HCT116 (cell line): Measurements from ENCODE around the gene ZNF438. TPM values are rescaled to one million over a fixed set of nuclear protein-coding genes. Genes with fewer than 3 reads are reported as not detected.

Experiments
- ATAC-seq: fragments of 200-7000 bp; cut with Tn5 transposase; 2 replicates; pipeline ENCODE4 v1.9.1; 2020; ENCODE audit warnings: mild to moderate bottlenecking, moderate library complexity
- BruUV-seq: library from RNA; stranded (reverse); fragments of 400-500 nt; replicated peaks from 2 replicates; lab custom pipeline; 2021; lab: Mats Ljungman, UMichigan
- CTCF ChIA-PET: fragments of 300-600 bp; sonication (Branson Sonifier 250); formaldehyde crosslinking; loops from one replicate; lab custom pipeline; 2021; ENCODE audit warnings: antibody characterized with exemption; lab: Charles Lee
- POLR2A ChIA-PET: fragments of 300-600, 350-600 bp; sonication (Branson Sonifier 250); formaldehyde crosslinking; loops from one replicate; lab custom pipeline; 2021; ENCODE audit warnings: antibody characterized with exemption; lab: Charles Lee
- RAD21 ChIA-PET, 2 experiments: fragments of 300-600 bp; sonication (Branson Sonifier 250); formaldehyde crosslinking; loops; one replicate each; lab custom pipeline; 2023; ENCODE audit warnings: low total read pairs in 2 of 2; ENCODE audit not compliant: uncharacterized antibody in 2 of 2, unreplicated experiment in 2 of 2, low non-redundant PET in 1 of 2; lab: Charles Lee
- DNase-seq: peaks from one replicate; pipeline ENCODE4 v3.0.0-alpha.2; 2010; ENCODE audit warnings: low read depth, low spot score
- H2AFZ ChIP-seq: fragments of 200-600 bp; shearing (Covaris generic), sonication (generic); 2 replicates; pipeline ENCODE4 v1.6.1; 2017; ENCODE audit warnings: low read depth, mixed run types, mixed read lengths, antibody characterized with exemption, low read length; ENCODE audit not compliant: poor library complexity, severe bottlenecking
- H3K27ac ChIP-seq: 2 replicates; pipeline ENCODE4 v1.5.1; 2012; ENCODE audit warnings: low read depth, low read length
- H3K27me3 ChIP-seq: fragments of 200-600 bp; sonication (generic); 2 replicates; pipeline ENCODE4 v1.6.1; 2016; ENCODE audit warnings: mixed run types, low read length, mixed read lengths; ENCODE audit not compliant: insufficient read depth
- H3K36me3 ChIP-seq, 2 experiments: fragments of 200-500 bp in 1 of 2; fragments of 200-600 bp in 1 of 2; sonication (Bioruptor generic) in 1 of 2; sonication (generic) in 1 of 2; 2 replicates each; pipeline versions ENCODE4 v1.5.1 to v1.6.1; 2014 to 2016; ENCODE audit warnings: low read length in 2 of 2, inconsistent platforms in 1 of 2, mixed read lengths in 1 of 2, mixed run types in 1 of 2; ENCODE audit not compliant: insufficient read depth in 2 of 2, control insufficient read depth in 1 of 2
- H3K4me1 ChIP-seq, 2 experiments: fragments of 200-600 bp in 1 of 2; sonication (generic) in 1 of 2; 2 replicates each; pipeline versions ENCODE4 v1.5.1 to v1.6.1; 2012 to 2017; ENCODE audit warnings: low read length in 2 of 2, inconsistent platforms in 1 of 2, mild to moderate bottlenecking in 1 of 2, mixed read lengths in 1 of 2, mixed run types in 1 of 2, moderate library complexity in 1 of 2; ENCODE audit not compliant: insufficient read depth in 2 of 2, control insufficient read depth in 1 of 2
- H3K4me2 ChIP-seq: fragments of 200-600 bp; sonication (generic); 2 replicates; pipeline ENCODE4 v1.6.1; 2017; ENCODE audit warnings: mixed run types, low read length, mixed read lengths
- H3K4me3 ChIP-seq, 2 experiments: fragments of 200-600 bp in 1 of 2; sonication (generic) in 1 of 2; replicated peaks in 1 of 2; 2 replicates each; pipeline ENCODE4 v1.5.1; 2011 to 2016; ENCODE audit warnings: low read length in 2 of 2, control low read depth in 1 of 2, low read depth in 1 of 2, mild to moderate bottlenecking in 1 of 2, mixed read lengths in 1 of 2, mixed run types in 1 of 2
- H3K79me2 ChIP-seq: fragments of 200-600 bp; sonication (generic); 2 replicates; pipeline ENCODE4 v1.6.1; 2017; ENCODE audit warnings: mild to moderate bottlenecking, mixed run types, low read length, moderate library complexity, mixed read lengths; ENCODE audit not compliant: insufficient read depth
- H3K9ac ChIP-seq: fragments of 200-600 bp; sonication (generic); 2 replicates; pipeline ENCODE4 v1.6.1; 2016; ENCODE audit warnings: low read length, mixed read lengths
- H3K9me2 ChIP-seq: fragments of 200-600 bp; sonication (generic), shearing (Covaris generic); 2 replicates; pipeline ENCODE4 v1.6.1; 2017; ENCODE audit warnings: mixed run types, mild to moderate bottlenecking, moderate library complexity; ENCODE audit not compliant: insufficient read depth
- H3K9me3 ChIP-seq, 2 experiments: fragments of 200-500 bp in 1 of 2; fragments of 200-600 bp in 1 of 2; sonication (Bioruptor generic) in 1 of 2; sonication (generic) in 1 of 2; 2 replicates each; pipeline ENCODE4 v1.6.1; 2014 to 2017; ENCODE audit warnings: low read length in 2 of 2, mixed read lengths in 2 of 2, inconsistent platforms in 1 of 2, low read depth in 1 of 2, mild to moderate bottlenecking in 1 of 2, mixed run types in 1 of 2, moderate library complexity in 1 of 2; ENCODE audit not compliant: control insufficient read depth in 1 of 2, insufficient read depth in 1 of 2
- H4K20me1 ChIP-seq: fragments of 200-600 bp; sonication (generic), shearing (Covaris generic); 2 replicates; pipeline ENCODE4 v1.6.1; 2017; ENCODE audit warnings: mixed run types, mild to moderate bottlenecking, moderate library complexity; ENCODE audit not compliant: insufficient read depth
- EGR1 ChIP-seq: IDR thresholded peaks from 2 replicates; pipeline ENCODE4 v1.6.1; 2012; ENCODE audit warnings: low read depth
- EZH2 ChIP-seq: fragments of 200-600 bp; sonication (generic); IDR thresholded peaks from 2 replicates; pipeline ENCODE4 v1.6.1; 2017; ENCODE audit warnings: antibody characterized with exemption, mixed run types
- JUND ChIP-seq: IDR thresholded peaks from 2 replicates; pipeline ENCODE4 v1.6.1; 2012
- POLR2A ChIP-seq: IDR thresholded peaks from 2 replicates; pipeline ENCODE4 v1.7.0; 2011; ENCODE audit warnings: borderline replicate concordance; ENCODE audit not compliant: insufficient read depth, insufficient read length; ENCODE audit errors: extremely low read depth
- POLR2AphosphoS5 ChIP-seq: IDR thresholded peaks from 2 replicates; pipeline ENCODE4 v1.6.1; 2011; ENCODE audit warnings: mild to moderate bottlenecking, low read depth, low read length, moderate library complexity
- RAD21 ChIP-seq: IDR thresholded peaks from 2 replicates; pipeline ENCODE4 v1.6.1; 2012; ENCODE audit warnings: low read depth, mild to moderate bottlenecking
- REST ChIP-seq: IDR thresholded peaks from 2 replicates; pipeline ENCODE4 v1.6.1; 2012; ENCODE audit warnings: low read depth
- SIN3A ChIP-seq: IDR thresholded peaks from 2 replicates; pipeline ENCODE4 v1.6.1; 2012; ENCODE audit warnings: low read depth
- SP1 ChIP-seq: IDR thresholded peaks from 2 replicates; pipeline ENCODE4 v1.6.1; 2012; ENCODE audit warnings: low read depth
- SRF ChIP-seq: IDR thresholded peaks from 2 replicates; pipeline ENCODE4 v1.6.1; 2012; ENCODE audit warnings: low read depth
- TCF7L2 ChIP-seq: IDR thresholded peaks from 2 replicates; pipeline ENCODE4 v1.7.0; 2011; ENCODE audit warnings: borderline replicate concordance, inconsistent platforms; ENCODE audit not compliant: insufficient read depth, insufficient read length; ENCODE audit errors: extremely low read depth
- YY1 ChIP-seq: IDR thresholded peaks from 2 replicates; pipeline ENCODE4 v1.6.1; 2011; ENCODE audit warnings: low read length, low read depth, moderate library complexity, mild to moderate bottlenecking; ENCODE audit not compliant: insufficient replicate concordance; ENCODE audit errors: extremely low read depth
- ZFX ChIP-seq: fragments of 450-650 bp; IDR thresholded peaks from 2 replicates; pipeline ENCODE4 v1.6.1; 2017
- intact Hi-C: fragments of 100-400 bp; cut with micrococcal nuclease; formaldehyde crosslinking; loops from 2 replicates; pipeline ENCODE4 v1.10.0; 2022
- total RNA-seq: library from RNA; stranded (reverse); gene quantifications from one replicate; pipeline ENCODE4 v1.2.1, GENCODE V29; 2021; ENCODE audit not compliant: unreplicated experiment

ZNF438 gene
- total RNA-seq, 1 experiment from 2014 or later: 3.3 TPM

- H3K27ac ChIP-seq: no peak overlapping the region
- CTCF ChIA-PET: no interaction called here
- no peak overlapping the region for H3K4me3 ChIP-seq
- DNase-seq (no peak), ATAC-seq (no peak)
- H3K36me3 ChIP-seq: no peaks in the 10 kb centered on the region
- no peaks in the 10 kb centered on the region for H3K4me1 ChIP-seq
- no peak overlapping the region for H3K9ac ChIP-seq
- no peaks in the 10 kb centered on the region for H3K79me2 ChIP-seq
- RAD21 ChIA-PET: no interaction called here
- POLR2A ChIA-PET: no interaction called here
- intact Hi-C loops: no loop called here
- H2AFZ ChIP-seq: no peak overlapping the region
- no peaks in the 10 kb centered on the region for H4K20me1 ChIP-seq
- no peak overlapping the region for H3K4me2 ChIP-seq
- no TSS peak for BruUV-seq
- TF ChIP-seq SP1 (no peak), SRF (no peak), TCF7L2 (no peak), POLR2AphosphoS5 (no peak)
- TF ChIP-seq, all 23 proteins: peak for 0
- Histone ChIP-seq H3K9me2 (no peaks in the 10 kb centered on the region), H3K27me3 (no peaks in the 10 kb centered on the region), H3K9me3 (no peaks in the 10 kb centered on the region)
Observed at GRCh38 chr10:31018962-31019361, 12.7 kb downstream of the ZNF438 start.

GRCh38 chr10:31018356-31018750, 13.3 kb downstream of the ZNF438 start:
- Histone ChIP-seq H3K27ac (no peak overlapping the region), H3K4me2 (no peak overlapping the region), H4K20me1 (no peaks in the 10 kb centered on the region), H3K36me3 (no peaks in the 10 kb centered on the region), H3K79me2 (no peaks in the 10 kb centered on the region), H2AFZ (no peak overlapping the region), H3K9me3 (no peaks in the 10 kb centered on the region), H3K27me3 (no peaks in the 10 kb centered on the region), H3K4me1 (no peaks in the 10 kb centered on the region), H3K9ac (no peak overlapping the region), H3K4me3 (no peak overlapping the region), H3K9me2 (no peaks in the 10 kb centered on the region)
- no peak for TF ChIP-seq ZFX
- TF ChIP-seq SIN3A: no peak
- no peak for TF ChIP-seq YY1
- TF ChIP-seq EZH2: no peak
- TF ChIP-seq REST: no peak
- no peak for TF ChIP-seq EGR1
- TF ChIP-seq RAD21: no peak
- TF ChIP-seq JUND: no peak
- TF ChIP-seq POLR2AphosphoS5: no peak
- no peak for TF ChIP-seq POLR2A
- ATAC-seq: no peak
- DNase-seq: no peak
- BruUV-seq: no TSS peak
- ChIA-PET CTCF (no interaction called here), RAD21 (no interaction called here), POLR2A (no interaction called here)
- intact Hi-C loops: no loop called here
